Esophagus squamous epithelium (tissue), 5 donors: Measurements from ENCODE around the gene TRERF1. TPM values are rescaled to one million over a fixed set of nuclear protein-coding genes. Genes with fewer than 3 reads are reported as not detected.
"Not testable (repeated sequence)": the region's sequence is repeated elsewhere in the genome, so short reads cannot be mapped to it uniquely, and the experiment has no call there.

Source experiments
- DNase-seq: peaks from one replicate; lab custom pipeline; 2025; lab: John Stamatoyannopoulos, UW
- H3K27ac ChIP-seq, 4 donors: fragments of 200-600 bp; sonication (generic); one replicate each; pipeline ENCODE4 v1.5.1; 2016 to 2019; ENCODE audit warnings: mild to moderate bottlenecking in 1 of 4
- H3K27me3 ChIP-seq, 4 donors: fragments of 200-600 bp; sonication (generic); 1 replicate in 3 of 4; 2 replicates in 1 of 4; pipeline versions ENCODE4 v1.5.1 to v1.6.0; 2017 to 2021; ENCODE audit warnings: antibody characterized with exemption in 1 of 4
- H3K36me3 ChIP-seq, 3 donors: fragments of 200-600 bp; sonication (generic); one replicate each; pipeline ENCODE4 v1.5.1; 2016 to 2019
- H3K4me1 ChIP-seq, 3 donors: fragments of 200-600 bp; sonication (generic); one replicate each; pipeline ENCODE4 v1.5.1; 2017 to 2019
- H3K4me3 ChIP-seq, 4 donors: fragments of 200-600 bp; sonication (generic); 1 replicate in 3 of 4; 2 replicates in 1 of 4; pipeline ENCODE4 v1.5.1; 2016 to 2019; ENCODE audit warnings: mild to moderate bottlenecking in 2 of 4, moderate library complexity in 1 of 4
- H3K9me3 ChIP-seq, 3 donors: fragments of 200-600 bp; sonication (generic); one replicate each; pipeline ENCODE4 v1.5.1; 2016 to 2019
- POLR2A ChIP-seq, 4 donors: fragments of 450-650 bp; IDR thresholded peaks; one replicate each; pipeline ENCODE4 v1.6.1; 2017; ENCODE audit warnings: antibody characterized with exemption in 4 of 4, mild to moderate bottlenecking in 4 of 4, moderate library complexity in 3 of 4
- WGBS, 2 donors: methylation state at CpG; one replicate each; pipeline ENCODE4 v1.1.5; 2018; 5-methylcytosine and 5-hydroxymethylcytosine counted together
- intact Hi-C: fragments of 100-400 bp; cut with DNase I; formaldehyde crosslinking; loops from one replicate; pipeline ENCODE4 v1.15.0; 2022
- total RNA-seq, 4 donors: library from RNA; depleted of rRNA; stranded (reverse); fragments of >200 nt; gene quantifications; one replicate each; pipeline ENCODE4 v1.1.0, GENCODE V29; 2016
- TF ChIP-seq, protein P1 (sequence below), 6 experiments: fragments of 450-650 bp in 4 of 6; fragments of 200-600 bp in 2 of 6; sonication (generic) in 2 of 6; IDR thresholded peaks; one replicate each; pipeline ENCODE4 v1.5.1; 2016 to 2019; ENCODE audit warnings: antibody characterized with exemption in 6 of 6, mild to moderate bottlenecking in 4 of 6, moderate library complexity in 4 of 6
- donor health status: DM: yes; HTN: yes; CAD: no.

TRERF1 gene
- total RNA-seq, 4 donors from 2014 or later = 5.5 to 13.8 (median 11.5) TPM

DNA sequence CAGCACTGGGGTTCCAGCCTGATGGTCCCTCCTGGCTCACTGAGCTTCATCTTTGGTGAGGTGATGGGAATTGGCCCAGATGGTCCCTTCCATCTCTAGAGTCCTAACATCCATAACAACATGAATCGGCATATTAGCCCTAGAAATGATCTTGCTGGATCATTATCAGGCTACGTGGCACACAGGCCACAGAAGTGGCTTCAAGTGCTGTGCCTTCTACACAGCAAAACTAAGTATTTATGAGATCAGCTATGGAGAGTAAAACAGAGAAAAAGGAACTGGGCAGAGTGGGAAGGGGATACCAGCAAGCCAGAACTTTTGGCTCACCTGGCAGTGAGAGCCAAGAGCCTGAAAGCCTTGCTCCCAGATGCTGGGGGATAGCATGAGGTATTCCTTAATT lies 116.9 kb downstream of the TRERF1 start:
- H3K27me3 ChIP-seq = no peaks in the 10 kb centered on the region
- no peak overlapping the region for H3K4me3 ChIP-seq
- DNase-seq = no peak
- no peak overlapping the region for H3K27ac ChIP-seq
- no peaks in the 10 kb centered on the region for H3K9me3 ChIP-seq
- peaks cover 3 to 30% (median 15%) of the 10 kb centered on the region in 3 donors for H3K4me1 ChIP-seq
- no peak for TF ChIP-seq POLR2A (IDR thresholded peaks at IDR 0.05)
- TF ChIP-seq, protein P1, sequence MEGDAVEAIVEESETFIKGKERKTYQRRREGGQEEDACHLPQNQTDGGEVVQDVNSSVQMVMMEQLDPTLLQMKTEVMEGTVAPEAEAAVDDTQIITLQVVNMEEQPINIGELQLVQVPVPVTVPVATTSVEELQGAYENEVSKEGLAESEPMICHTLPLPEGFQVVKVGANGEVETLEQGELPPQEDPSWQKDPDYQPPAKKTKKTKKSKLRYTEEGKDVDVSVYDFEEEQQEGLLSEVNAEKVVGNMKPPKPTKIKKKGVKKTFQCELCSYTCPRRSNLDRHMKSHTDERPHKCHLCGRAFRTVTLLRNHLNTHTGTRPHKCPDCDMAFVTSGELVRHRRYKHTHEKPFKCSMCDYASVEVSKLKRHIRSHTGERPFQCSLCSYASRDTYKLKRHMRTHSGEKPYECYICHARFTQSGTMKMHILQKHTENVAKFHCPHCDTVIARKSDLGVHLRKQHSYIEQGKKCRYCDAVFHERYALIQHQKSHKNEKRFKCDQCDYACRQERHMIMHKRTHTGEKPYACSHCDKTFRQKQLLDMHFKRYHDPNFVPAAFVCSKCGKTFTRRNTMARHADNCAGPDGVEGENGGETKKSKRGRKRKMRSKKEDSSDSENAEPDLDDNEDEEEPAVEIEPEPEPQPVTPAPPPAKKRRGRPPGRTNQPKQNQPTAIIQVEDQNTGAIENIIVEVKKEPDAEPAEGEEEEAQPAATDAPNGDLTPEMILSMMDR (IDR thresholded peaks at IDR 0.05) = no peak
- intact Hi-C loops = no loop called here
- 100% methylated on average over 1 to 2 of the region's 2 CpGs for WGBS, 2 donors
- H3K36me3 ChIP-seq = no peaks in the 10 kb centered on the region

DNA sequence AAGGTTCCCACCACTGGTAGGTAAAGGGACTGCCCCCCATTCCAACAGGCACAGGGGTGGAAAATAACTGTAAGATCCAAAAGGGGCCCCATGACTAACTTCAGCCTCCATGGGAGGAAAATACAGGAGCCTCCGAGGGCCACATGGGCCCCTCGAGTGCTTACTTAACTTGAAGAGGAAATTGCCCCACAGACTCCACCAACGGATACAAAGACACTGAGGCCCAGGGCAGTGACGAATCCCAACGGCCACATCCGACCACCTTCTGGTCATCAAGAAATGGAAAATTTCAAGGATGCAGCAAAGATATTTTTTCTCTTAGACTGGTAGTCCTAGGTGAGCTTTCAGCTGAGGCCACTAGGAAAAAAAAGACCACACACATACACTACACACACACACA lies 118.1 kb downstream of the TRERF1 start:
- intact Hi-C loops = no loop called here
- H3K27ac ChIP-seq = no peak overlapping the region
- H3K27me3 ChIP-seq = no peaks in the 10 kb centered on the region
- WGBS, 2 donors = 86 to 96% methylated on average over 6 of the region's 6 CpGs
- no peaks in the 10 kb centered on the region for H3K9me3 ChIP-seq
- H3K36me3 ChIP-seq = no peaks in the 10 kb centered on the region
- no peak for DNase-seq
- peaks cover 0 to 21% (median 7%) of the 10 kb centered on the region in 3 donors for H3K4me1 ChIP-seq
- no peak for TF ChIP-seq POLR2A (IDR thresholded peaks at IDR 0.05)
- H3K4me3 ChIP-seq = no peak overlapping the region

DNA sequence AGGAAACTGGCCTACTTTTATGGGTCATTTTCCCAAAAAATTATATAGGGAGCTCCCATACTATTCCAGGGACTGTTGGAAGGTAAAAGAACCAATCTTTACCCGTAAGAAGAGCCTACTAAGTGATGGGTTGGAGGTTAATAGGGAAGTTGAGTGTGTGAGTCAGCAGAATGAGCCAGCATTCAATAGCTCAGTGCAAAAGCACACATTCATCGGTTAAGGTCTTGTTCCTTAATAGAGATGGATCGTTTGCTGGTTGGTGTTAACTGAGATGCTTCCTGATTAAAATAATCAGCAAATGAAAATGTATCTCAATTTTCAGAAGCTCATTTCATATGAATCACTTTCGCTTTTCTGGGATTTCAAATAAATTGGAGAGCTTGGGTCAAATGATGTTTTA lies 118.8 kb downstream of the TRERF1 start:
- Histone ChIP-seq H3K27ac (no peak overlapping the region), H3K4me3 (no peak overlapping the region), H3K27me3 (no peaks in the 10 kb centered on the region), H3K9me3 (no peaks in the 10 kb centered on the region), H3K4me1 (peaks cover 0 to 21% (median 0%) of the 10 kb centered on the region in 3 donors), H3K36me3 (no peaks in the 10 kb centered on the region)
- WGBS, 2 donors = 90% methylated on average over 4 of the region's 4 CpGs
- intact Hi-C loops = no loop called here
- no peak for TF ChIP-seq POLR2A (IDR thresholded peaks at IDR 0.05)
- TF ChIP-seq, protein P1 (IDR thresholded peaks at IDR 0.05) = no peak
- DNase-seq = no peak

DNA sequence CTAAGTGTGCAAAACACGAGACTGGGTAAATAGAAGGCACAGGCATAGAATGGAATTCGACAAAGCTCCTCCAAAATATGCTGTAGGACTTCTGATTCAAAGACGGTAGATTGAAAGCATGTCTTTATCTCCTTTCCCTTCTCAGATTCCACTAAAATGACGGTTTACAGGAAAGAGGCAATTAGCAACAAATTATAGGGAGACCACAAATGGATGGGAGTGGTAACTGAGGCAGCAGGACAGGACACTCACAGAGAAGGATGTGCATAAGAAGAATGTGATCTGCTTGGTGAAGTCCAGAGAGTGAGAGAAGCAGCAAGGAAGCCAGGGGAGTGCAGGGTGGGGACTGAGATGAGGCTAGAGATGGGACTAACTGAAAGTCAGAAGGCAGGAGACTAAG lies 120.7 kb downstream of the TRERF1 start:
- WGBS, 2 donors = 83 to 86% methylated on average over 4 of the region's 4 CpGs

DNA sequence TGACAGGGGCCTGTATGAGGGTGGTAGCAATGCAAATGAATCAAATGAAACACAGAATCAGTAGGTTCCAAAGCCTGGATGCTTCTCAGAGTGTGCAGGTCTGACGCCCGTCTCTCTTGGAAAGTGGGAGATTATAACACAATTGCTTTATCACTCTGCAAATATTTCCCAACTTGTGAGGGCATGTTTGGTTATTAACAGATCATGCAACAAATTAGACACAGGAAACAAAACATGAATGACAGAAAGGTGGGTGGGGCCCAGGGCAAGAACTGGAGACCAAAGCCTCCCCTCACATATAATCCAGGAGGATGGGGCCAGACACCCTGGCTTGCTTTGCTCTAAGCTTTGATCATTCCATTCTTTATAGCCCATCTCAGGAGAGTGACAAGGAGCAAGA lies 125.5 kb downstream of the TRERF1 start:
- DNase-seq = no peak
- 17 to 62% methylated on average over 2 of the region's 2 CpGs for WGBS, 2 donors

More for the DNA sequence above, 120.7 kb downstream of the TRERF1 start:
- TF ChIP-seq, protein P1 (IDR thresholded peaks at IDR 0.05) = no peak
- TF ChIP-seq POLR2A (IDR thresholded peaks at IDR 0.05) = no peak
- H3K4me1 ChIP-seq = peaks cover 0 to 27% (median 8%) of the 10 kb centered on the region in 3 donors
- H3K27me3 ChIP-seq = no peaks in the 10 kb centered on the region
- no peaks in the 10 kb centered on the region for H3K9me3 ChIP-seq
- H3K4me3 ChIP-seq = no peak overlapping the region
- intact Hi-C loops = no loop called here
- no peaks in the 10 kb centered on the region for H3K36me3 ChIP-seq
- DNase-seq = no peak
- no peak overlapping the region for H3K27ac ChIP-seq

DNA sequence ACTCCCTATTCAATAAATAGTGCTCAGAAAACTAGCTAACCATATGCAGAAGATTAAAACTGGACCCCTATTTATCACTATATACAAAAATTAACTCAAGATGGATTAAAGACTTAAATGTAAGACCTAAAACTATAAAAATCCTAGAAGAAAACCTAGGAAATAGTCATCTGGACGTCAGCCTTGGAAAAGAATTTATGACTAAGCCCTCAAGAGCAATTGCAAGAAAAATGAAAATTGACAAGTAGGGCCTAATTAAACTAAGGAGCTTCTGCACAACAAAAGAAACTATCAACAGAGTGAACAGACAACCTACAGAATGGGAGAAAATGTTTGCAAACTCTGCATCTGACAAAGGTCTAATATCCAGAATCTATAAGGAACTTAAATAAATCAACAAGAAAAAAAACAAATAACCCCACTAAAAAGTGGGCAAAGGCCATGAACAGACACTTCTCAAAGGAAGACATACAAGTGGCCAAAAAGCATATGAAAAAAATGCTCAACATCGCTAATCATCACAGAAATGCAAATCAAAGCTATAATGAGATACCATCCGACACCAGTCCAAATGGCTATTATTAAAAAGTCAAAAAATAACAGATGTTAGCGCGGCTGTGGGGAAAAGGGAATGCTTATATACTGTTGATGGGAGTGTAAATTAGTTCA lies 126.9 kb downstream of the TRERF1 start:
- H3K27ac ChIP-seq, intact Hi-C loops, DNase-seq, H3K36me3 ChIP-seq, H3K27me3 ChIP-seq, H3K9me3 ChIP-seq, H3K4me3 ChIP-seq: not testable (repeated sequence)
- 79 to 84% methylated on average over 5 of the region's 5 CpGs for WGBS, 2 donors
- peaks cover 4 to 50% (median 14%) of the 10 kb centered on the region in 3 donors for H3K4me1 ChIP-seq

More for the DNA sequence above, 125.5 kb downstream of the TRERF1 start:
- no peak overlapping the region for H3K4me3 ChIP-seq
- H3K4me1 ChIP-seq = peaks cover 4 to 50% (median 14%) of the 10 kb centered on the region in 3 donors
- intact Hi-C loops = no loop called here
- no peaks in the 10 kb centered on the region for H3K27me3 ChIP-seq
- H3K27ac ChIP-seq = peak overlapping the region; percentile 55 to 78 (median 66)
- H3K36me3 ChIP-seq = no peaks in the 10 kb centered on the region
- TF ChIP-seq POLR2A (IDR thresholded peaks at IDR 0.05) = no peak
- TF ChIP-seq, protein P1 (IDR thresholded peaks at IDR 0.05) = no peak
- H3K9me3 ChIP-seq = no peaks in the 10 kb centered on the region
